AG04450 (cell line): ENCODE results near the gene SDCBP2. TPM values are rescaled to one million over a fixed set of nuclear protein-coding genes. Genes with fewer than 3 reads are reported as not detected.

Experiments used
- CTCF ChIA-PET: fragments of 300-600, 350-600 bp; formaldehyde crosslinking; extraction: SDS; loops from one replicate; lab custom pipeline; 2022; ENCODE audit warnings: antibody characterized with exemption, inconsistent platforms; lab: Charles Lee
- POLR2A ChIA-PET: fragments of 350-600 bp; formaldehyde crosslinking; extraction: SDS; loops from one replicate; lab custom pipeline; 2021; ENCODE audit warnings: antibody characterized with exemption, inconsistent platforms; lab: Yijun Ruan, JAX
- DNase-seq: peaks from one replicate; pipeline ENCODE4 v3.0.0-alpha.2; 2011; ENCODE audit warnings: low read depth, low spot score
- H3K27ac ChIP-seq: one replicate; pipeline ENCODE4 v1.5.1; 2012; ENCODE audit warnings: low read depth, low read length, control low read depth
- H3K27me3 ChIP-seq: one replicate; pipeline ENCODE4 v1.6.0; 2012; ENCODE audit warnings: low read length; ENCODE audit not compliant: control insufficient read depth, insufficient read depth
- H3K4me3 ChIP-seq: 2 replicates; pipeline ENCODE4 v1.5.1; 2011; ENCODE audit warnings: mild to moderate bottlenecking, low read depth, low read length, control low read depth
- H3K9me3 ChIP-seq: 2 replicates; pipeline ENCODE4 v1.5.1; 2012; ENCODE audit warnings: low read length; ENCODE audit not compliant: control insufficient read depth, insufficient read depth
- polyA plus RNA-seq: library from polyadenylated mRNA; depleted of rRNA; stranded (reverse); fragments of >200 nt; gene quantifications from 2 replicates; pipeline ENCODE4 v1.2.3, GENCODE V29; 2011
- TF ChIP-seq, protein P1 (sequence below): IDR thresholded peaks from 2 replicates; pipeline ENCODE4 v1.5.1; 2011; ENCODE audit warnings: low read depth, low read length, control low read depth, inconsistent platforms

Gene SDCBP2
- polyA plus RNA-seq, 1 experiment: 2.0 TPM

DNA sequence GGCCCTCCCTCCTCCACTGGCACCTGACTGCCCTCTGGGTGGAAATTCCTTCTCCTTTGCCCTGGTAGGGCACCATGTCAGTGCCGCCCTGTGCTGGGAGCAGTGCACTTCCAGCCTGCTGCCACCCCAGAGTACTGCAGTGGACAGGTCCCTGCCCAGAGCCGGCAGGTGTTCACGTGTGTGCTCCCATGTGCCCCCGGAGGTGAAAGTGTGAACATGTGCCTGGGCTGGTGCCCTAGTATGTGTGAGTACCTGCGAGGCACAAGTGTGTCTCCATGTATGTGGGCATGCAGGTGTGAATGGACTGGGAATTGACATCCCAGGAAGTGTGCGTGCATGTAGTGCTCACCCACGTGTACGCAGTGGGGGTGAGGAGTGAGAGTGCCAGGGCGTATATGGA lies 29.4 kb downstream of the SDCBP2 start:
- Histone ChIP-seq H3K27me3 (no peaks in the 10 kb centered on the region), H3K9me3 (no peaks in the 10 kb centered on the region; the same call in 1 of the 2 replicates), H3K4me3 (no peak overlapping the region), H3K27ac (no peak overlapping the region)
- POLR2A ChIA-PET: no interaction called here
- no peak for DNase-seq
- TF ChIP-seq, protein P1, sequence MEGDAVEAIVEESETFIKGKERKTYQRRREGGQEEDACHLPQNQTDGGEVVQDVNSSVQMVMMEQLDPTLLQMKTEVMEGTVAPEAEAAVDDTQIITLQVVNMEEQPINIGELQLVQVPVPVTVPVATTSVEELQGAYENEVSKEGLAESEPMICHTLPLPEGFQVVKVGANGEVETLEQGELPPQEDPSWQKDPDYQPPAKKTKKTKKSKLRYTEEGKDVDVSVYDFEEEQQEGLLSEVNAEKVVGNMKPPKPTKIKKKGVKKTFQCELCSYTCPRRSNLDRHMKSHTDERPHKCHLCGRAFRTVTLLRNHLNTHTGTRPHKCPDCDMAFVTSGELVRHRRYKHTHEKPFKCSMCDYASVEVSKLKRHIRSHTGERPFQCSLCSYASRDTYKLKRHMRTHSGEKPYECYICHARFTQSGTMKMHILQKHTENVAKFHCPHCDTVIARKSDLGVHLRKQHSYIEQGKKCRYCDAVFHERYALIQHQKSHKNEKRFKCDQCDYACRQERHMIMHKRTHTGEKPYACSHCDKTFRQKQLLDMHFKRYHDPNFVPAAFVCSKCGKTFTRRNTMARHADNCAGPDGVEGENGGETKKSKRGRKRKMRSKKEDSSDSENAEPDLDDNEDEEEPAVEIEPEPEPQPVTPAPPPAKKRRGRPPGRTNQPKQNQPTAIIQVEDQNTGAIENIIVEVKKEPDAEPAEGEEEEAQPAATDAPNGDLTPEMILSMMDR: no peak; the same call in 1 of the 2 replicates
- CTCF ChIA-PET: interaction anchor here (1.9 kb wide), 1 partner anchor 13 kb away, joined by 5 read pairs; no protein-coding TSS in a partner anchor

DNA sequence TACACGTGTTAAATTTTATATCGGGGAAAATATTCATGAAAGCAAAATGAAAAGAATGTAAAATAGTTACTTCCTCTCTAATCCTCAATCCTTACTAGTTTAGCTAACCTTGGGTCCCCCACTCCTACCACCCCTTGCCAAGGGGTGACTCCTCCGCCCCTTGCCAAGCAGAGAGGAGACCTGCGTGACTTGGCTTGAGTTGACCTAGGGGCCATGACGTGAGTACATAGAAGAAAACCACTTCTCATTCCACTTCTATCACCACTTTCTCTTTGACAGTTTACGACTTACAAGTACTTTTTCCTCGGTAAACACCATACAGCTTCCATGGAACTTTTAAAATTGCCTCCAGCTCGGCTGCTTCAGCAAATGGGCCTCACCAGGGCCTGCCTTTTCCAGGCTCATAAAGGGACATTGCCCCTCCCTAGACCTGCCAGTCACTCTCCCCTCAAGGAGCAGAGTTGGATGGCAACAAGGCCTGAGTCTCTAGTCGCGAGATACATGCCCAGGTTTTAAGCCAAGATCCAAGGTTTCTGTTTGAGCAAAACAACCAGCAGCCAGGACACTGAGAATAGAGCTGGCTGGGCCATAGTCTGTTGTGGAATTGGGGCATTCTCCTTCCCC lies 29.9 kb downstream of the SDCBP2 start:
- H3K27me3 ChIP-seq: no peaks in the 10 kb centered on the region
- ChIA-PET POLR2A (no interaction called here), CTCF (interaction anchor here (1.9 kb wide), 1 partner anchor 14 kb away, joined by 5 read pairs; no protein-coding TSS in a partner anchor)
- no peak for DNase-seq
- H3K27ac ChIP-seq: no peak overlapping the region
- H3K4me3 ChIP-seq: no peak overlapping the region
- TF ChIP-seq, protein P1: no peak
- H3K9me3 ChIP-seq: no peaks in the 10 kb centered on the region; the same call in 1 of the 2 replicates

DNA sequence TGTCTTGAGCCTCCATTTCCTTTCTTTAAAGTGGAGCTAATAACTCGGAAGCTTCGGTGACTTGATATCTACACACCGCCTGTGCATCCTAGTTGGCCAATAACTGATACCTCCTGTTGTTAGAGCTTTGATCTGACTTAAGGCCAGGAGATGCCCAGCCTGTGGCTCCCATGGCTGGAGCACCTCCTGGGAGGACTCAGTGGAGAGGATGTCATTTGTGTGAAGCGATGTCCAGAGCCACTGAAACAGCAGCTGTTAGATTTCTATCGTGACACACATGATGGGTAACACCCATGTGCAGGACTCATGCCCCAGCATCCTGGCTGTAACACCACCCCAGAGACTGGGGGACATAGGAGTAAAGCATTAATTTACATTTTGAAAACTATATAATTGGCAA lies 30.8 kb downstream of the SDCBP2 start:
- ChIA-PET POLR2A (no interaction called here), CTCF (interaction anchor here (0.5 to 1.9 kb wide), 3 partner anchors 14 to 31 kb away, joined by 3 to 5 read pairs (median 5); no protein-coding TSS in a partner anchor)
- DNase-seq: no peak
- no peaks in the 10 kb centered on the region; the same call in 1 of the 2 replicates for H3K9me3 ChIP-seq
- H3K27me3 ChIP-seq: no peaks in the 10 kb centered on the region
- TF ChIP-seq, protein P1: no peak
- H3K27ac ChIP-seq: no peak overlapping the region
- H3K4me3 ChIP-seq: no peak overlapping the region

DNA sequence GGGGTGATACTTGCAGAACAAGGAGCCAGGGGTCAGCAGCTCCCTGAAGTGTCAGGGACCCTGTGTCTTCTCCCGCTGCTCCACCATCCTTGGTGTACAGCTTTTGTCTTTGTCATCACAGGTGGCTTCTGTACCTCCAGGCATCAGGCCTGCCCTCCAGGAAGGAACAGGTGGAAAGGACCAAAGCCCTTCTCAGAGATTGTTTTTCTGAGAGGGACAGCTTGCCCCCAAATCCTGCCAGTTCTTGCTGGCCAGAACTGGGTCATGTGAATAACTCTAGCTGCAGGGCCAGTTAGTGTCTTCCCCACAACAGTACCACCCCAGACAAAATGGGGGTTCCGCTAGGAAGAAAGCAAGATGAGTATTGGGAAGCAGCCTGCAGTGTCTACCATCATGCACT lies 31.5 kb downstream of the SDCBP2 start:
- POLR2A ChIA-PET: no interaction called here
- DNase-seq: no peak
- Histone ChIP-seq H3K27ac (no peak overlapping the region), H3K27me3 (no peaks in the 10 kb centered on the region), H3K4me3 (no peak overlapping the region), H3K9me3 (no peaks in the 10 kb centered on the region; the same call in 1 of the 2 replicates)
- CTCF ChIA-PET: interaction anchor here (0.5 to 1.4 kb wide), 2 partner anchors 25 to 31 kb away, joined by 3 to 5 read pairs; no protein-coding TSS in a partner anchor
- TF ChIP-seq, protein P1: no peak

DNA sequence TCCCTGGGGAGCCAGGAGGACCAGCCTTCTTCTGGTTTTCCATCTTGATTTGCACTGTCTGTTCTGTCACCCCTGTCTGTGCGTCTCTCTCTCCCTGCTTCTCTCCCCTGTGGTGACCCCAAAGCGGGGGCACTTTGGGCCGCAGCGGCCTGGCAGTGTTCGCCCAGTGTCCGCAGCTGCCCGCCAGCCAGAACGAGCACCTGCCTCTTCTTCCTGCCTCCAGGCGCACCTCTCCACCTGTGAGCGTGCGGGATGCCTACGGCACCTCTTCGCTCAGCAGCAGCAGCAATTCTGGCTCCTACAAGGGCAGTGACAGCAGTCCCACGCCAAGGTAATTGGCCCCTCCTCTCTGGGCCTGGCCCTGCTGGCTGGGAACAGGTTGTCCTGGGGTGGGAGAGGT lies 32.0 kb downstream of the SDCBP2 start:
- no peak for DNase-seq
- no peaks in the 10 kb centered on the region for H3K27me3 ChIP-seq
- ChIA-PET CTCF (no interaction called here), POLR2A (no interaction called here)
- no peak overlapping the region for H3K27ac ChIP-seq
- TF ChIP-seq, protein P1: no peak
- no peaks in the 10 kb centered on the region; the same call in 1 of the 2 replicates for H3K9me3 ChIP-seq
- no peak overlapping the region for H3K4me3 ChIP-seq
